Right hindlimb (tissue), 1 donor: ENCODE data around the gene KLHL41.
A peak's percentile ranks its signal among the peaks of the same experiment; 100 is the strongest.
"Not testable (repeated sequence)": the region's sequence is repeated elsewhere in the genome, so short reads cannot be mapped to it uniquely, and the experiment has no call there.

Source experiments
- DNase-seq: peaks from one replicate; pipeline ENCODE4 v3.0.0-alpha.2; 2018

Gene KLHL41

DNA sequence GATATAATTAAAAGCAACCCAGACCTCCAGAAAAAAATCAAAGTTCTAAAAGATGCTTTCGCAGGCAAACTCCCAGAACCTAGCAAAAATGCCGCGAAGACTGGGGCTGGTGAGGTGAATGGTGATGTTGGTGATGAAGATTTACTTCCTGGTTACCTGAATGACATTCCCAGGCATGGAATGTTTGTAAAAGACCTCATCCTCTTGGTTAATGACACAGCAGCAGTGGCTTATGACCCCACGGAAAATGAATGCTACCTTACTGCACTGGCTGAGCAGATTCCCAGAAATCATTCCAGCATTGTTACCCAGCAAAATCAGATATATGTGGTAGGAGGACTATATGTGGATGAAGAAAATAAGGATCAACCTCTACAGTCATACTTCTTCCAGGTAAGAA is 994 bp downstream of the KLHL41 start:
- DNase-seq, result no peak

DNA sequence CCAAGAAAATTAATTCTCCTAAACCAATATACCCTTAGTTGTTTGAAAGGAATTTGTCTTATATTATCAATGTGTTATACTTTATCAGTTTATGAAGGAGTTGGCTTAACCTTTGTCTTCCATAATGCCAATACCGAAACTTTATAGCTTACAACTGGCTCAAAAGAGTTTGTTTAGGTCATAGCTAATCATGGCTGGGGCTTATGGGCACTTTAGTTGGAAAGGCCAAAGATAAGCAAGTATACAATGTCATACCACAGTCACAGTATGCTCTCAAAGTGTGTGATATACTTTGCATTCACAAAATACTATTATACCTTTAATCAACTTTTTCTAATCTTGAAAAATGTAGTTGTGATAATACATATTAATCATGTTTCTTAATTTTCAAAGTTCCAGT is 2.3 kb downstream of the KLHL41 start:
- DNase-seq, result no peak

DNA sequence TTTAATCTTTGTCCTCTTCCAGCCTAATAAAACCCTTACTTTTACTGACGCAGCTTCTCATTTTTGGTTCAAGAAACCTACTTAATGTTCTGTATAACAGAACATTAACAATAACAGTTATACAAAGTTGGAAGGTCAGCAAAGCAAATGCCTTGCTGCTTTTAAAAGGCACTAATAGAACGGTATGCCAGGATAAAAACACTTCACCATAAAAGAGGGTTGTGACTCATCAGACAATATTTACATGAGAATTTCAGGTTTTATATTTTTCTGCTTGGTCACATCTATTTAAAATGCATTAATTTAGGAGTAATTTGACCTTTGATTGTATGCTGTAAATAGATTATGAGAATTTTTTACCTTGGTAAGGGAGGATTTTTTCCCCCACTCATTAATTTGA is 3.0 kb downstream of the KLHL41 start:
- no peak for DNase-seq

DNA sequence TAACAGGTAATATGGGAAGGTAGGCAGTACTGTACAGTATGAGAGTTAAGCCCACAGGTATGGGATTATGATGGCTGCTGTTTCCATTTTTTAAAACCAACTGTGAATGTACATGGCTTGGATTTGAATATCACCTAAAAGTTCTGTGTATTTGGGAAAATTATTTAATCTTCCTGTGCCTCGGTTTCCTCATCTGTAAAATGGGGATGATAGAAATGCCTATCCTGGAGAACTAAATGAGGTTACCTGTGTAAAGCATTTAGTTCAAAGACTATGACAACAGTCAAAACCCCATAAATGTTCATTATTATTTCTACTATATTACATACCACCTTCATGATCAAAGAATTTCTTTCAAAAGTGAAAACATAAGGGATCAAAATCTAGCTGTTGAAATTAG is 3.6 kb downstream of the KLHL41 start:
- DNase-seq, result no peak

DNA sequence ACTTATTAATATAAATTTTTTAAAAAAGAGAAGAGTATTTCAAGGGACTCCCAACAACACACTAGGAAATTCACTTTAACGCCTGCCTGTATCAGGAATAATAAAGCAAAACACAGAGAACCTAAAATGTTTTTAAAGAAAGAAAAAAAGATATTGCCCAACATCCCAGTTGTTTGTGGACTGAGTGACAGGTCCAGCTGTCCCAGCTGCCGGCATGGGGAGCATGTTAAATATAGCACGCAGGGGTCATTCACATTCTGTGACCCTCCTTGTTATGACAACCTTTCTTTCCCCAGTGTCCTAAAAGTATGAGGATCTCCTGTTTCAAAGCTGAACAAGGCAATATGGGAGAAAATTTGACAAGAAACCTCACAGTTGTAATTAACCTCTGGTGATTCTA is 4.4 kb downstream of the KLHL41 start:
- DNase-seq, result peak; percentile 74

DNA sequence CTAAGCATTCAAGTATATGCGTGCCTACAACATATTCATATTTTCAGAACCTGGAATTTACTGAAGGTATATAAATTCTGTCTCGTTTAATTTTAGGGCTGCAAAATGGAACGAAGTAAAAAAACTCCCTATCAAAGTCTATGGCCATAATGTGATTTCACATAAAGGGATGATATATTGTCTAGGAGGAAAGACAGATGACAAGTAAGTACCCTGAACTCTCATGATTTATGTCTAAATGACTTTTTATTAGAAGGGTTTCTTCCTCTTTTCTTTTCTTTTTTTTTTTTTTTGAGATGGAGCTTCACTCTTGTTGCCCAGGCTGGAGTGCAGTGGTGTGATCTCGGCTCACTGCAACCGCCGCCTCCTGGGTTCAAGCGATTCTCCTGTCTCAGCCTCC is 5.3 kb downstream of the KLHL41 start:
- DNase-seq, result not testable (repeated sequence)

DNA sequence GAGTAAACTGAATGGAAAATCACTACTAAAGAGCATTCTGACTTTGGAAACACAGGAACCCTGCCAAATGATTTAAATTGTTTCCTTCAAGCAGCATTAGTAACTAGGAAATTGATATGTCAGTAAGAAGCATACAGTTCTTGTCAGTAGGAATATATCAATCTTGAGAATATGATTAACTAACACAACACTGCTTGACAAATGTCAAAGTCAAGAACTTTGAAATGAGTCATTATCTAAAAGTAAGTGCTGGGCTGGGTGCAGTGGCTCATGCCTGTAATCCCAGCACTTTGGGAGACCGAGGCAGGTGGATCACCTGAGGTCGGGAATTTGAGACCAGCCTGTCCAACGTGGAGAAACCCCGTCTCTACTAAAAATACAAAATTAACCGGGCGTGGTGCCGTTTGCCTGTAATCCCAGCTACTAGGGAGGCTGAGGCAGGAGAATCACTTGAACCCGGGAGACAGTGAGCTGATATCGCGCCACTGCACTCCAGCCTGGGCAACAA is 7.0 kb downstream of the KLHL41 start:
- DNase-seq, result not testable (repeated sequence)

DNA sequence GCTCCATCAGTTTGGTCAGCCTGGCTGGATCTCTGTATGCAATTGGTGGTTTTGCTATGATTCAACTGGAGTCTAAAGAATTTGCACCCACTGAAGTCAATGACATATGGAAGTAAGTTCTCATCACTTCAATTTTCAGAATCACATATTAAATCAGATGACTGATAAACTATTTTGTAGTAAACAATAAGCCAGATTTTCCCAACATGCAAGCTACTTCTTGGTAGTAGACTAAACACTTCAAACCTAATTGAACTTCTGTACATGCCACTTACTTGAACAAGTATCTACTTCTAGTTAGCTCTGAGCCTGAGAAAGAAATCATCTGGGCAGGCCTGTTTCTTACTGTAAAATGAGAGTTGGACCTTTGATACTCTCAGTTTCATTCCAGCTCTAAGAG is 11.4 kb downstream of the KLHL41 start:
- no peak for DNase-seq

DNA sequence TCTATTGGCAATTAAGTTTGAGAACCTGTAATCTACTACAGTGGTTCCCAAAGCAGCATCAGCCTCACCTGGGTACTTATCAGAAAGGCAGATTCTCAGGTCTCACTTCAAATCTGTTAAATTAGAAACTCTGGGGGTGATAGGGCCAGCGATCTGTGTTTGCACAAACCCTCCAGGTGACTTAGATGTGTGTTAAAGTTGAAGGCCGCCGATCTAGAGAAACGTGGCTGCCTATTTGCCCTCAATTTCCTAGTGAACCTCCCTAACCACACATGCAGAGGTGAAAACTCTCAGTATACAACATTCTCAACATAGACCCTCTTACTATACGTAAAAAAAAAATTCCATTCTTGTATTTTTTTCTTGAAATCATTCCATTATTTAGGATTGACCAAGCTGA is 14.2 kb downstream of the KLHL41 start:
- DNase-seq, result no peak

DNA sequence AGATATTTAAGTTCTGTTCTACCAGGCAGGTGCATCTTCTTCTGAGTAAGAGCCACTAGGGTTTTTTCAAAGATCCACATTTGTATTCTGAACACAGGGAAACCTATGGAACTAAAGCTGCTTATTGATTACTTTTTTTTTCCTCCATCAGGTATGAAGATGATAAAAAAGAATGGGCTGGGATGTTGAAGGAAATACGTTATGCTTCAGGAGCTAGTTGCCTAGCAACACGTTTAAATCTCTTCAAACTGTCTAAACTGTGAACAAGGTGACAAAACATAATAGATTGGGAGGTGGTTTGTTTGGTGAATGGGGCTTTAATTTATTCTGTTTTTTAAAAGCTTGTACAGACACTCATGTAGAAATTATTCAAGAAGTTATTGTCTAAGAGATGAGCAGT is 15.9 kb downstream of the KLHL41 start:
- no peak for DNase-seq

DNA sequence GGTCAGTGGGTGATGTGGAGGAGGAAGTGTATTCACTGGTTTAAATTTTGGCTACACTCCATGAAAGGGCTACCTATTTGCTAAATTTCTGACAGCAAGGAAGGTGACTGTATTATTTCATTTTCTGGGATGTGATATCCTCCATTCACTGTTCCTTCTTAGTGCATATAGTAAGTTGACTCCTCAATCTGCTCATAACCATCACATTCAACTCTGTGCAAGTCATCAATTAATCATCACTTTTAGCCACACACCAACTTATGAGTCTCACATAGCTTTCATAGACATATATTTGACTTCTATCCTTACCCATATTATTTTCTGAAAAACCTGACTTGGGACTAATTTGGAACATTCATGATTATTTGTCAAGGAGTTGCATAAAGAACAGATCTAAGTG is 16.9 kb downstream of the KLHL41 start:
- DNase-seq, result no peak

DNA sequence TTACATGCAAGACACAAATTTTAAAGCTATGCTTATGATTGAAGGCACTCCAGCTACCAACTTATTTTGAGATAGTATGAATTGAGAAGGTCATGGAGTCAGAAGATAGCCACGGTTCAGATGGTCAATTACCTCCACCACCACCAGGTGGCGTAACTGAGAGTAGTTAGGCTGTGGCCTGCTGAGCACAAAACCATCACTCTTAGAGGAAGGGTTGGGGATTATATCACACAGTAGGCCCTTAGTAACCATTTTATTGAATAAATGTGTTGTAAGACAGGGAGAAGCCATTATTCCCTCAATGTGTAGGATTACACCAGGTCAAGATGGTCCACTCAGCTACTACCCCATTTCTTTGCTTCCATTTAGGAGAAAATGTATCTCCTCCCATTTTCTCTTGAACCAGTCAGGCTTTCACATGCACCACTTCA is 18.8 kb downstream of the KLHL41 start:
- DNase-seq, result peak; percentile 44

DNA sequence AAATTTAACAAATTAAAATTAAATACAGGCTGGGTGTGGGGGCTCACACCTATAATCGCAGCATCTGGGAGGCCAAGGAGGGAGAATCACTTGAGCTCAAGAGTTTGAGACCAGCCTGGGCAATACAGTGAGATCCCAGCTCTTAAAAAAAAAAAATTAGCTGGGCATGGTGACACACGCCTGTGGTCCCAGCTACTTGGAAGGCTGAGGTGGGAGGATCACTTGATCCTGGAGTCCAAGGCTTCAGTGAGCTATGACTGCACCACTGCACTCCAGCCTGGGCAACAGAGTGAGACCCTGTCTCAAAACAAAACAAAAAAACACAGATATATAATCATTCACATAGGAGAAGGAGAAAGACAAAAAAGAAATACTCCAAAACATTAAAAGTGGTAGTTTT is 30.0 kb downstream of the KLHL41 start:
- DNase-seq, result not testable (repeated sequence)

DNA sequence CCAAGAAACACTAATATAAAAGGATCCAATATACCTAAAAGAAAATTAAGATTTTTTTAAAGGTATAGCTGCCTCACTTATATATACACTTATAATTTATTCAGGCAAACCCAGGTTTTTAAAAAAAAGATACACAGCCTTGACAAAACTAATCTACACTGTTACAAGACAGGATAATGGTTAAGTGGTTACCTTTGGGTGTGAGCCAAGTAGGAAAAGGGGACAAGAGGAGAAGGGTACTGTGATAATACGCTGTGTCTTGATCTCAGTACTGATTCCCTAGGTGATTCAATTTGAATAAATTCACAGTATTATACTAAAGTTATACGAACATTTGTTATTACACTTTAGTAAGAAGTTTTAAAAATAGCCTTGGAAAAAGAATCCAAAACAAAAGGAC is 30.6 kb downstream of the KLHL41 start:
- no peak for DNase-seq

DNA sequence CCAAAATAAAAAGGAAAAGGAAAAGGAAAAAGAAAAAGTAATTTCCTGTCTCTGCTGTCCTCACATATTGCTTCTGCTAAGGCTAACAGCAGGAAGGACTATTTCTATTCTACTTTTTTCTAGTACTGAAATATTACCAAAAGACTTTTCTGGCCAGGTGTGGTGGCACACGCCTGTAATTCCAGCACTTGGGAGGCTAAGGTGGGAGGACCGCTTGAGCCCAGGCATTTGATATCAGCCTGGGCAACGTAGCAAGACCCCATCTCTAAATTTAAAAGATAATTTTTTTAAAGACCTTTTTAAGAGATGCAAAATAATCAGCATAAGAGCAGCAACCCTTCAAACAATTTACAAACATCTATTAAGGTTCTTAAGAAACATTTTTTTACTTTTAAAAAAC is 32.9 kb downstream of the KLHL41 start:
- no peak for DNase-seq

DNA sequence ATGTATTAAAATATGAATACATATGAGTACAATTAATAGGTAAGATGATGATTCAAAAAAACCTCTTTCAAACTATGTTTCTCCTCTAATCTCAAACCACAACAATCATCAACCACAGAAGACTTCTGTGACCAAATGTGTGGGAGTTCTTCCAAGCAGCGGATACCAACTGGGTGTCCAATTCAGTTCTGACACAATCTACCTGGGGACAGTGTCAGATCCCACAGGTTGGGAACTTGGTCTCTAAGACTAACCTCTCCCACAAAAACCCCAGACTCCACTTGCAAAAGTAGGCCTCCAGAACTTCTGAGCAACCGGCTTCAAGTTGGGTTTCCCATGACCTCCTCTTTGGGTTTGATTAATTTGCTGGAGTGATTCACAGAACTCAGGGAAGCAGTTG is 37.3 kb downstream of the KLHL41 start:
- DNase-seq, result no peak

DNA sequence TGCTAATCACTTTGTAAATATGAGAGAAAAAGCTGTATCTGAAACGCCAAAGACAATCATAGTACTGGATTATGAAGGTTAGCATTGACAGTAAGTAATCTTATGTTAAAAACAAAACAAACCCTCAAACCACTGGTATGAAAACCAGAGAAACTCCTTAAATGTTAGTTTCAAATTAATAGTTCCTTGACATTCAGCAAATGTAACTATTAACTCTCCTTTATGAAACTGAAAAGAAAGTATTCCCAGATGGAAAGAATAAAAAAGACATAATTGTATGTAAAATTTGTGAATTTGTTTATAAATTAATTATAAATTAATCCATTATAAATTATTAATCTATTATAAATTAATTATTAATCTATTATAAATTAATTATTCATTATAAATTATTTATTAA is 51.9 kb downstream of the KLHL41 start:
- no peak for DNase-seq

DNA sequence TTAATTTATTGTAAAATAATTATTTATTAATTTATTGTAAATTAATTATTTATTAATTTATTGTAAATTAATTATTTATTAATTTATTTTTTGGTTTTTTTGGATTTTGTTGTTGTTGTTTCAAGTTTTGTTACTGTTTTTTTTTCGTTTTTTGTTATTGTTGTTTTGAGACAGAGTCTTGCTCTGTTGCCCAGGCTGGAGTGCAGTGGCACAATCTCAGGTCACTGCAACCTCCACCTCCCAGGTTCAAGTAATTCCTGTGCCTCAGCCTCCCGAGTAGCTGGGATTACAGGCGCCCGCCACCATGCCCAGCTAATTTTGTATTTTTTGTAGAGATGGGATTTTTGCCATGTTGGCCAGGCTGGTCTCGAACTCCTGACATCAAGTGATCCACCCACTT is 52.6 kb downstream of the KLHL41 start:
- not testable (repeated sequence) for DNase-seq

DNA sequence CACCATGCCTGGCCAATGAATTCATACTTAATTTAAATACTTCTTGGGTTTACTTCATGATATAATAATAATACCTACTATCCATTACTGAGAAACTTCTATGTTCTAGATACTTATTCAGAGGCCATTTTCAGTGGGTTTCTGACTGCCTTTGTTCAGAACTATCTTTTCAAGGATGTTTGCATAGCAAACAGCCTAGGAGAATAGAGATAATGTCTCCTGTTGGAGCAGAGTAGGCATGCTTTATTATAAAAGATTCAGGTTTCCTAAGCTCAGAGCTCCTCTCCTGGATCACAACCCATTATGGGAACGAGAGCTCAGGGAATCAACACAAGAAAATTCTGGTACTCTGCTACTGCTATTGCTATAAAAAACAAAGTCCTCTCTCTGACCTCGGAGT is 53.0 kb downstream of the KLHL41 start:
- DNase-seq, result no peak

DNA sequence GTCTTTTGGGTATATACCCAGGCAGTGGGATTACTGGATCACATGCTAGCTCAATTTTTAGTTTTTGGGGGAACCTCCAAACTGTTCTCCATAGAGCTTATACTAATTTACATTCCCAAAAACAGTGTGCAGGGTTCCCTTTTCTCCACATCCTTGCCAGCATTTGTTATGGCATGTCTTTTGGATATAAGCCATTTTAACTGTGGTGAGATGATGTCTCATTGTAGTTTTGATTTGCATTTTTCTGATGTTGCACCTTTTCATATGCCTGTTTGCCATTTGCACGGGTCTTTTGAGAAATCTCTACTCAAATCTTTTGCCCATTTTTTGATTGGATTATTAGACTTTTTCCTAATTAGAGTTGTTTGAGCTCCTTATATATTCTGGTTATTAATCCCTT is 56.2 kb downstream of the KLHL41 start:
- no peak for DNase-seq

DNA sequence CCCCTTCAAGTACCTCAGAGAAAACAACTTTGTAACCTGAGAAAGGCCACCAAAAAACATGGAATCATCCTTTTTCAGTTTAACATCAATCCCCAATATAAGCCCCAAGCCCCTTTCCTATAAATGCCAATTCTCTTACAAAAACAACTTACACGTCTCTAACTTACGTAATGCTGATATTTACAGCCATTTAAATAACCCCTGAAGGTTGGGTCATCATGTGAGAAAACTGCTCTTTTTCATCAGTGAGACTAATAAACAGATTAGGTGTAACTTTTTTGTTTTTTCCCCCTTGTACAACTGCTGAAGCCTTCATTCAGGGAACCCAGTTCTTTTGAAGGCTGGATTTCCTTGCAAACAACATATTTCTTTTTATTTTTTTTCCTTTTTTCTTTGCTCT is 60.4 kb downstream of the KLHL41 start:
- no peak for DNase-seq

DNA sequence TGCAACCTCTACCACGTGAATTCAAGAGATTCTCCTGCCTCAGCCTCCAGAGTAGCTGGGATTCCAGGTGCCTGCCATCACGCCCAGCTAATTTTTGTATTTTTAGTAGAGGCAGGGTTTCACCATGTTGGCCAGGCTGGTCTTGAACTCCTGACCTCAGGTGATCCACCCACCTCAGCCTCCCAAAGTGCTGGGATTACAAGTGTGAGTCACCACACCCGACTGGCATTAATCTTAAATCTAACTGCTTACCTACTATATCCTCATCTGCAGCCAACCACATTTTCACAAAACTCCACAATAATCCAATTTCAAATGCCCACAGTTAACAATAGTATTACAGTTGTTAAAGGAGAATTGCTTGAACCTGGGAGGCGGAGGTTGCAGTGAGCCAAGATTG is 61.2 kb downstream of the KLHL41 start:
- DNase-seq, result not testable (repeated sequence)

DNA sequence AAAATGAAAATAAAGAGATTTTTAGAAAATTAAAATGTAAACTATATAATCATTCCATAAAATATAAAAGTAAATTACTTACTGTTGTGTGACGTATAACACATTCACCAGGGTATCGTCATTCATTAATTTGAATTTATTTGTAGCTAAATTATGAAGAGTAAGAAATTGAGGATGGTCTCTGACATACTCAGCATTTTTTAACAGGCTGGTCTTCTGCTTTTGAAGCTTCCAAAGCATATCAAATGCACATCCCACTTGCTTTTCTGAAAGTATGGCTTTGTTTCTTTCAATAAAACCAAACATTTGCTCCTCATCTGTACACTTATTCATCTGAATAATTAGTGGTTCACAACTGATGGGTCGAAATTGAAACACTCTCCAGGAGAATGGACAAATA is 62.1 kb downstream of the KLHL41 start:
- DNase-seq, result no peak

DNA sequence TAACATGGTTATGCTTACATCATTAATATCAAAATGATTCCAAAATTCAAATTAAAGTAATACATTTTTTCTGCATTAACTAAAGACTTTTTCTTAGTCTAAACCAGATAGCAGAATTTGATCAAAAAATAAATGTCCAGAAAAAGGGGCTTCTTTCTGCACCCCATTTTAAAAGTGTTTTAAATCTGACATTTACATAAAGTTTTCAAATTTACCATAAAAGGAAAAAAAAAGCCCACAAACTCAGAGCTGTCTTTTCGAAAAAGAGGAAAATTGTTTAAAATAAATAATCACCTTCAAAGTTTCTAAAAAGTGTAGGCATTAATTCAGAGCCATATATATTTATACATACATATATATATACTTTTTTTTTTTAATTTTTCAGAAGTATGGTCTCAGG is 62.7 kb downstream of the KLHL41 start:
- no peak for DNase-seq

DNA sequence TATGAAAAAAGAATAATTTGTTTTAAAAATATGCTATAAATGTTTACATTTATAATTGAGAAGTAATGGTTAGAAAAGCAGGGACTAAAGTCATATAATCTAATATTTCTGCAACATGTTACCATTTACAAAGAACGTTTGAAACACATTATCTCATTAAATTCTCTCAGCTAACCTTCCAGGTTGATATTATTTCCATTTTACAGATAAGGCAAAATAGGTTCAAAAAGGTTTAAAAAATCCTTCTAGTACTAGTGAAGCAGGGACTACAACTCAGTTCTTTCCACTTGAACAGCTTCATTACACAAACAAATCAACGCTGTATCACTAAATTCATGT is 63.3 kb downstream of the KLHL41 start:
- DNase-seq, result no peak
